ENCODE measurements around the gene MAT2B.
A peak's percentile ranks its signal among the peaks of the same experiment; 100 is the strongest.

Gene MAT2B

DNA sequence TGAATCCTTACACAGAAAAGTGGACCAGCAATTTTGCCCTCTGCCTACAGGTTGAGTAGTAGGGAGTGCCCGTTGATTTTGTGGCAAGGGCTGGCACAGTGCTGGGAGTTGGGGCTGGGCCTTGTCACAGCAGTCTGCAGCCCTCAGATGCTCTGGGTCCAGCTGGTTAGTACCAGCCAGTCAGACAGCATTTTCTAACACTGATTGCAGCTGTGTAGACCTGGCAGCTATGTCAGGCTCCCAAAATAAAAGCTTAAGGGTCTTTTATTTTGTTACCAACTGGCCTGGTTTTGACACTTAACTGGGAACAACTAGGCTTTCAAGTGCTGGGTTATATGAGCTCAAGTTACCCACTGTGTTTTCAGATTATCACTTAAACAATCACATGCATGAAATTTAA, 57.7 kb downstream of the MAT2B start:
- no peak for FAIRE-seq

DNA sequence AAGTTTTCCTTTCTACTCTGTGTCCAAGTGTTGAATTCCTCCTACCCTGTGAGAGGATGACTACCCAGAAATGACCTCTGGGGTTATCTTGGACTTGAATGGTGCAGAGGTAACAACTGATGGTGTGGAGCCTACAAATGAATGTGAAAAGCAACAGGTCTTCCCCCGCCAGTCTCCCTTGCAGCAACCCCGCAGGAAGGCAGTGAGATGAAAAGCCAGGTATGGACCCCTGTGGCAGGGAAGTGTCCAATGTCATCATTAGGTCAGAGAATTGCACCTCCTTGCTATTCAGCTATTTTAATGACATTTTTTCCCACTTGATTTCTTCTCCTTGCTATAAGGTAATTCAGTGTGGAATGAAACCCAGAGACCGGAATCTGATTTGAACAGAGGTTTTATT, 58.5 kb downstream of the MAT2B start:
- no peak for FAIRE-seq

DNA sequence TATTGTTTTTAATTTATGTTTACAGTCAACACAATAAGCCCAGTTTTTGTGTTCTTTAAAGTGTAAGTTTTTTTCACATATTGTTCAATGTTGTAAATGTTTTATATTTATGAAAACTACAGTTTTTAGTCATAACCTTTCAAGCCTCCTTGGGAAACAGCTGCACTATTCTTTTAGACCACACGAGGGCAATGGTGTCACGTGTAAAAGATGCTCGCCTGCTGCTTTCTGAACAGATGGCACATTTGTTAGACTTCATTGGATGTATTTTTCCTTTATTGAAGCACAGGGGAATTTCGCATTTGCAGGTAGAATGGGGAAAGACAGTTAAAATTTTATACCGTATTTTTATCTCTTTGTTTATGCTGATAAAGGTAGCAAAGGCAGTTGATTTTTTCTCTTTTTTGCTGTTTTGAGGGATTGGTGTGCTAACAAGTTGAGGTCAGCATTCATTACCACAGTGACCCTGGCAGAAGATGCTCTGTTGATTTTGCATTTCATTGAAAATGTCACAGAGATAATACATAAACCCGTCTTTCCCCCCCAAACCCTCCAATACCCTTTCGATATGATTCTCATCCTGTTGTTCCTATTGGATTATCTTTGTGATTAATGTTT, 59.0 kb downstream of the MAT2B start:
- peak; percentile 100 for FAIRE-seq

DNA sequence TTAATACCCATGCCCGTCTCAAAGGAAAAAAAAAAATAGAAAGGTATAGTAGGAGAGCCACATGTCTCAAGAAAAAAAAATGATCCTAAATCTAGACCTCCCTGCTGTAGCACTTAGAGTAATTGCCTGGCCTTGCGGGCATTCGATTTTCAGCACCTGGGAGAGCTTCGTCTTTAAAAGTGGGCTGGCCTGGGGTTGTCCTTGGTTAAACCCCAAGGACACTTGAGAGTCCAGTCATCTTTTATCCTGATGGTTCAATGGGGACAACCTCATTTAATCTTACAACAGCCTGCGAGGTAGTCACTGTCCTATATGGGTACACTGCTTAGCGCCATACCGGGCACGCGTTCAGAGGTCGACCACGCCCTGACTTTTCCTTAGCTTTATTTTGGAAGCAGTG, 60.1 kb downstream of the MAT2B start:
- FAIRE-seq: no peak

DNA sequence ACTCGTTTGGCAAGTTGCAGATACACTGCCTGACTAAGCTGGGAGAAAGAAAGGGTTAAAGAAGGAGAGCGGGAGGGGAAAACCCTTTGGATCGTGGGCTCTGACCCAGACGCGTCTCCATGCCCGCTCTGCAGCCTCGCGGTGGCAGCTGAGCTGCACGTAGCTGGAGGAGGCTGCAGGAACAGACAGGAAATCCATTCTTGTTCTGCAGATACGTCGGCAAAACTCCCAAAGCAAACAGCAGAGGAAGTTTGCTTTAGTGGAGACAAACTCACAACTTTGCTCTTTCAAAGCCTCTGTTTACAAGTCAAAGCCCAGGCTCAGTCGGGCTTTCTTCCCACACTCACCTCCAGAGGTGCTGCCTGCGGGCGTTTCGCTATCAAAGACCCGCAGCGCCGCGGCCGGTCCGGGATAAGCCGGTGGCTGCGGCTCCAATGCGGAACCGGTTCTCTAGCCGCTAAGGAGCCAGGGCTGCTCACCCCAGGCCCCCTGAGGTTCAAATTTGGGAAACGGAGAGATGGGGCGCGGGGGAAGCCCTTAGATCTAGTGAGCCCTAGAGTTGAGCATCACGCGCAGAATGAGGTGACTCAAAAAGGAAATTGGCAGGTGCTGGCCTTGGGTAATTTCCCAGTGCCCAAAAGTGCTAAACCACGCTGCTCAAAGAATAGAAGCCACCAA, 60.7 kb downstream of the MAT2B start:
- no peak for FAIRE-seq

DNA sequence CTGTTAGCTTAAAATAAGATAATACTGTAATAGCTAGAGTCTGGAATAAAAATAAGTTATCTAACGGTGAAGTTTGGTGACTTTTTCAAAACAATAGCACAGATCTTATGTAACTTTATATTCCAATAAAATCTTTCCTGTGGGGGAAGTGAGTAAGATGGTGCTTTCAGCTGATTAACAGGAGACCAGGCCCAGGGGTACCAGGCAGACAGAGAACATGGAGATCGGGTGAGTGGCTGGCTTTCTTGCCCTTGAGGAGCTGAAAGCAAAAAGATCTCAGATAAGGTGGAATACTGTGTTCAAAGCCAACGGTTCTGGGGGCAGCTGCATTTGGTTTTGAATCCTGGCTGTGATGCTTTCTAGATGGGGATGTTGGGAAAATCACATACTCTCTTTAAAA, 61.3 kb downstream of the MAT2B start:
- peak; percentile 38 for FAIRE-seq

DNA sequence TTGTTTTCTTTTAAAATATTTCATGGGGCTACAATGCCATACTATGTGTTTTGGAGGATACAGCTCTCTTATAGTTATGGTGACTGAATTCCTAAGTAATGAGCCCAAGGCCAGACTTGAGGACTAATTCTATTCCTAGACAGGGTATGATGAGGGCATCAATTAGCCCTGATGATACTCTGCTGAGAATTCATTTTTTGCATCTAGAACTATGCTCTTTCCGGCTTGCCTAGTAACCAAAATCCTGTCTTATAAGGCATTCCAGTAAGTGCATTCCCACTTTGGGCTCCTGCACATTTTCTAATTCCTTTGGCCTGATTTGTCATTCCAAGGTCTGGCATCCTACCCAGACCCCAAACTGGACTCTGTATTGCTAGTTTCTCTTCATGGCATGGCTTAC, 62.4 kb downstream of the MAT2B start:
- FAIRE-seq: no peak

Data from islet of Langerhans (tissue), 1 donor.